Panc1 (cell line): ENCODE results near the gene WSB1. TPM values are rescaled to one million over a fixed set of nuclear protein-coding genes. Genes with fewer than 3 reads are reported as not detected.

Source experiments
- ATAC-seq: fragments of 200-7000 bp; cut with Tn5 transposase; 2 replicates; pipeline ENCODE4 v1.9.1; 2020; ENCODE audit warnings: mild to moderate bottlenecking, moderate library complexity
- BruUV-seq: library from RNA; stranded (reverse); fragments of 400-500 nt; replicated peaks from 2 replicates; lab custom pipeline; 2021; lab: Mats Ljungman, UMichigan
- CTCF ChIA-PET: fragments of 300-600 bp; sonication (Branson Sonifier 250); formaldehyde crosslinking; loops from one replicate; lab custom pipeline; 2022; ENCODE audit warnings: antibody characterized with exemption; lab: Charles Lee
- POLR2A ChIA-PET: fragments of 300-600 bp; sonication (Branson Sonifier 250); formaldehyde crosslinking; loops from one replicate; lab custom pipeline; 2022; ENCODE audit warnings: antibody characterized with exemption; lab: Charles Lee
- DNase-seq: peaks from one replicate; pipeline ENCODE4 v3.0.0-alpha.2; 2010; ENCODE audit warnings: low read depth, low spot score
- H3K27ac ChIP-seq: 2 replicates; pipeline ENCODE4 v1.5.1; 2011; ENCODE audit warnings: mild to moderate bottlenecking, low read length, inconsistent platforms
- H3K27me3 ChIP-seq: fragments of 200-500 bp; sonication (Bioruptor generic); 2 replicates; pipeline ENCODE4 v1.6.0; 2014; ENCODE audit warnings: low read length, inconsistent platforms; ENCODE audit not compliant: control insufficient read depth, insufficient read depth
- H3K36me3 ChIP-seq: fragments of 200-500 bp; sonication (Bioruptor generic); 2 replicates; pipeline ENCODE4 v1.5.1; 2014; ENCODE audit warnings: inconsistent platforms, mild to moderate bottlenecking, low read length, moderate library complexity; ENCODE audit not compliant: control insufficient read depth, insufficient read depth
- H3K4me1 ChIP-seq: 2 replicates; pipeline ENCODE4 v1.5.1; 2011; ENCODE audit warnings: inconsistent platforms, mild to moderate bottlenecking, low read length, moderate library complexity; ENCODE audit not compliant: control insufficient read depth, insufficient read depth
- H3K4me3 ChIP-seq, 2 experiments: 2 replicates each; pipeline ENCODE4 v1.5.1; 2011 to 2012; ENCODE audit warnings: low read depth in 2 of 2, low read length in 2 of 2, mild to moderate bottlenecking in 2 of 2, inconsistent platforms in 1 of 2, moderate library complexity in 1 of 2
- H3K9me3 ChIP-seq: fragments of 200-500 bp; sonication (Bioruptor generic); 2 replicates; pipeline ENCODE4 v1.5.1; 2014; ENCODE audit warnings: low read depth, mild to moderate bottlenecking, inconsistent platforms, low read length, moderate library complexity; ENCODE audit not compliant: control insufficient read depth, insufficient read depth
- CTCF ChIP-seq: fragments of 450-650 bp; IDR thresholded peaks from 2 replicates; pipeline ENCODE4 v1.5.1; 2017; ENCODE audit warnings: mild to moderate bottlenecking
- POLR2AphosphoS5 ChIP-seq: IDR thresholded peaks from 2 replicates; pipeline ENCODE4 v1.6.1; 2012; ENCODE audit warnings: mild to moderate bottlenecking, low read depth, low read length, moderate library complexity
- REST ChIP-seq, 2 experiments: IDR thresholded peaks; 2 replicates each; pipeline ENCODE4 v1.6.1; 2011 to 2012; ENCODE audit warnings: low read depth in 2 of 2, control low read depth in 1 of 2, low read length in 1 of 2, mild to moderate bottlenecking in 1 of 2, moderate library complexity in 1 of 2; ENCODE audit not compliant: insufficient read depth in 1 of 2
- SIN3A ChIP-seq: IDR thresholded peaks from 2 replicates; pipeline ENCODE4 v1.6.1; 2012; ENCODE audit warnings: low read depth, mild to moderate bottlenecking, low read length, moderate library complexity, borderline replicate concordance; ENCODE audit not compliant: insufficient read depth
- TCF7L2 ChIP-seq: IDR thresholded peaks from 2 replicates; pipeline ENCODE4 v1.6.1; 2011; ENCODE audit warnings: mild to moderate bottlenecking, low read depth, low read length, inconsistent platforms
- in situ Hi-C: cut with HindIII; loops from 2 replicates; pipeline ENCODE4 v1.10.0; 2016; ENCODE audit warnings: low sequenced_read_pairs, low pct_unique_long_range_greater_than_20kb
- intact Hi-C: fragments of 100-400 bp; cut with micrococcal nuclease; formaldehyde crosslinking; loops from one replicate; pipeline ENCODE4 v1.10.0; 2022; ENCODE audit not compliant: unreplicated experiment
- total RNA-seq: library from RNA; stranded (reverse); gene quantifications from one replicate; pipeline ENCODE4 v1.2.1, GENCODE V29; 2021; ENCODE audit not compliant: unreplicated experiment

Gene WSB1
- total RNA-seq, 1 experiment from 2014 or later, result 114 TPM

GRCh38 chr17:27294689-27295630, 1.0 kb downstream of the WSB1 start:
- H3K36me3 ChIP-seq, result no peaks in the 10 kb centered on the region; the same call in 1 of the 2 replicates
- peak overlapping the region; percentile 87 to 91 for H3K4me3 ChIP-seq
- H3K27ac ChIP-seq, result peak overlapping the region; percentile 95
- TSS peak; percentile 79 for BruUV-seq
- no peaks in the 10 kb centered on the region for H3K9me3 ChIP-seq
- POLR2A ChIA-PET, result interaction anchor here (0.7 to 1.0 kb wide), 5 partner anchors 10 to 84 kb away, joined by 3 to 4 read pairs (median 3); no protein-coding TSS in a partner anchor
- H3K27me3 ChIP-seq, result no peaks in the 10 kb centered on the region
- CTCF ChIA-PET, result interaction anchor here (0.7 to 1.0 kb wide), 3 partner anchors 38 to 1577 kb away, joined by 3 read pairs; no protein-coding TSS in a partner anchor
- TF ChIP-seq POLR2AphosphoS5 (no peak), TCF7L2 (no peak), SIN3A (no peak), REST (IDR thresholded peaks at IDR 0.05; ENCODE audit: insufficient read depth in 1 of 2, low read depth in 2 of 2, low read length in 1 of 2) (no peak), CTCF (no peak)
- H3K4me1 ChIP-seq, result peaks cover 19% of the 10 kb centered on the region
- ATAC-seq (peak; percentile 70), DNase-seq (peak; percentile 41)
- intact Hi-C loops (loop anchor here (5.0 to 10.0 kb wide), 2 partner anchors 48 to 50 kb away; no protein-coding TSS in a partner anchor), in situ Hi-C loops (no loop called here)

- intact Hi-C loops, result loop anchor here (10.0 kb wide), 1 partner anchor 49 kb away; no protein-coding TSS in a partner anchor
- TF ChIP-seq SIN3A, result no peak
- TF ChIP-seq POLR2AphosphoS5, result no peak
- no peak for TF ChIP-seq REST (IDR thresholded peaks at IDR 0.05; ENCODE audit: insufficient read depth in 1 of 2, low read depth in 2 of 2, low read length in 1 of 2)
- TF ChIP-seq CTCF, result no peak
- no peak for TF ChIP-seq TCF7L2
- peak overlapping the region; percentile 87 to 91 for H3K4me3 ChIP-seq
These were observed 2.0 kb downstream of the WSB1 start for GRCh38 chr17:27295945-27296344.

More at GRCh38 chr17:27295945-27296344, 2.0 kb downstream of the WSB1 start:
- POLR2A ChIA-PET, result interaction anchor here (0.6 kb wide), 1 partner anchor 40 kb away, joined by 3 read pairs; no protein-coding TSS in a partner anchor
- H3K4me1 ChIP-seq, result peaks cover 19% of the 10 kb centered on the region
- ATAC-seq (no peak), DNase-seq (no peak)
- in situ Hi-C loops, result no loop called here
- CTCF ChIA-PET, result no interaction called here
- no peaks in the 10 kb centered on the region for H3K9me3 ChIP-seq
- H3K27ac ChIP-seq, result peak overlapping the region; percentile 95
- no peaks in the 10 kb centered on the region; the same call in 1 of the 2 replicates for H3K36me3 ChIP-seq
- no TSS peak for BruUV-seq
- no peaks in the 10 kb centered on the region for H3K27me3 ChIP-seq
